Measurements from ENCODE around the gene SLC19A3. TPM values are rescaled to one million over a fixed set of nuclear protein-coding genes. Genes with fewer than 3 reads are reported as not detected.
"Not testable (repeated sequence)": the region's sequence is repeated elsewhere in the genome, so short reads cannot be mapped to it uniquely, and the experiment has no call there.

Gene SLC19A3
- polyA plus RNA-seq, 1 experiment: not detected

- TF ChIP-seq CTCF (IDR thresholded peaks at IDR 0.05; ENCODE audit: insufficient read depth, low read depth, low read length): no peak
- ChIA-PET CTCF (no interaction called here), POLR2A (no interaction called here)
- Histone ChIP-seq H3K36me3 (ENCODE audit: control insufficient read depth, insufficient read depth, low read length) (no peaks in the 10 kb centered on the region), H3K4me3 (ENCODE audit: low read depth, low read length) (no peak within 1 kb of the TSS), H3K27me3 (ENCODE audit: control insufficient read depth, insufficient read depth, low read length) (no peaks in the 10 kb centered on the region)
- no peak for DNase-seq (ENCODE audit: low read depth)
Observed at GRCh38 chr2:227728035-227728434, 10.2 kb upstream of the SLC19A3 start, which contains the start of gene SCYGR7. Gene SCYGR7 (plus strand): TSS chr2:227728335. CDS start chr2:227728335, 0 bp downstream.

- DNase-seq (ENCODE audit: low read depth): no peak
- H3K4me3 ChIP-seq (ENCODE audit: low read depth, low read length): no peak within 1 kb of the TSS
- H3K27me3 ChIP-seq (ENCODE audit: control insufficient read depth, insufficient read depth, low read length): no peaks in the 10 kb centered on the region
- ChIA-PET CTCF (interaction anchor here (1.5 kb wide), 1 partner anchor 319 kb away, joined by 3 read pairs; no protein-coding TSS in a partner anchor), POLR2A (no interaction called here)
- TF ChIP-seq CTCF (IDR thresholded peaks at IDR 0.05; ENCODE audit: insufficient read depth, low read depth, low read length): no peak
- H3K36me3 ChIP-seq (ENCODE audit: control insufficient read depth, insufficient read depth, low read length): no peaks in the 10 kb centered on the region
Observed at GRCh38 chr2:227724394-227725039, 6.7 kb upstream of the SLC19A3 start, which contains the start of gene SCYGR6. Gene SCYGR6 (minus strand): TSS chr2:227724757. CDS start chr2:227724757, 0 bp downstream.

- H3K4me3 ChIP-seq (ENCODE audit: low read depth, low read length); H3K27me3 ChIP-seq (ENCODE audit: control insufficient read depth, insufficient read depth, low read length); POLR2A ChIA-PET; DNase-seq (ENCODE audit: low read depth); H3K36me3 ChIP-seq (ENCODE audit: control insufficient read depth, insufficient read depth, low read length); CTCF ChIA-PET: not testable (repeated sequence)
Observed at GRCh38 chr2:227722821-227723220, 5.0 kb upstream of the SLC19A3 start.

- POLR2A ChIA-PET: no interaction called here
- no peak for DNase-seq (ENCODE audit: low read depth)
- H3K36me3 ChIP-seq (ENCODE audit: control insufficient read depth, insufficient read depth, low read length): no peaks in the 10 kb centered on the region
- CTCF ChIA-PET: interaction anchor here (0.9 kb wide), 1 partner anchor 18 kb away, joined by 3 read pairs; no protein-coding TSS in a partner anchor
- TF ChIP-seq CTCF (IDR thresholded peaks at IDR 0.05; ENCODE audit: insufficient read depth, low read depth, low read length): no peak
- no peak overlapping the region for H3K4me3 ChIP-seq (ENCODE audit: low read depth, low read length)
- H3K27me3 ChIP-seq (ENCODE audit: control insufficient read depth, insufficient read depth, low read length): no peaks in the 10 kb centered on the region
Observed at GRCh38 chr2:227720680-227721079, 2.9 kb upstream of the SLC19A3 start.

- CTCF ChIA-PET: no interaction called here
- no peaks in the 10 kb centered on the region for H3K36me3 ChIP-seq (ENCODE audit: control insufficient read depth, insufficient read depth, low read length)
- POLR2A ChIA-PET: no interaction called here
- no peak for TF ChIP-seq CTCF (IDR thresholded peaks at IDR 0.05; ENCODE audit: insufficient read depth, low read depth, low read length)
- no peaks in the 10 kb centered on the region for H3K27me3 ChIP-seq (ENCODE audit: control insufficient read depth, insufficient read depth, low read length)
- DNase-seq (ENCODE audit: low read depth): no peak
- no peak overlapping the region for H3K4me3 ChIP-seq (ENCODE audit: low read depth, low read length)
Observed at GRCh38 chr2:227719641-227720040, 1.8 kb upstream of the SLC19A3 start.

GRCh38 chr2:227716501-227716900 is 1.3 kb downstream of the SLC19A3 start:
- Histone ChIP-seq H3K36me3 (ENCODE audit: control insufficient read depth, insufficient read depth, low read length) (no peaks in the 10 kb centered on the region), H3K4me3 (ENCODE audit: low read depth, low read length) (no peak overlapping the region), H3K27me3 (ENCODE audit: control insufficient read depth, insufficient read depth, low read length) (no peaks in the 10 kb centered on the region)
- DNase-seq (ENCODE audit: low read depth): no peak
- ChIA-PET POLR2A (no interaction called here), CTCF (interaction anchor here (0.7 kb wide), 1 partner anchor 24 kb away, joined by 3 read pairs; no protein-coding TSS in a partner anchor)
- TF ChIP-seq CTCF (IDR thresholded peaks at IDR 0.05; ENCODE audit: insufficient read depth, low read depth, low read length): no peak
